HepG2 (cell line): ENCODE results near the gene RITA1. TPM values are rescaled to one million over a fixed set of nuclear protein-coding genes. Genes with fewer than 3 reads are reported as not detected.
A peak's percentile ranks its signal among the peaks of the same experiment; 100 is the strongest.

Source experiments
- AKAP8 ChIP-seq: sonication (generic); formaldehyde crosslinking; IDR thresholded peaks from 2 replicates; pipeline ENCODE4 v1.5.1; 2020; ENCODE audit warnings: mild to moderate bottlenecking, missing genetic modification reagents
- ARNT2 ChIP-seq: sonication (generic); formaldehyde crosslinking; IDR thresholded peaks from 2 replicates; pipeline ENCODE4 v1.8.0; 2022; ENCODE audit warnings: mild to moderate bottlenecking, low read depth, missing genetic modification reagents, moderate library complexity
- EZH2 ChIP-seq: conservative IDR thresholded peaks from 2 replicates; pipeline ENCODE4 v1.6.1; 2012; ENCODE audit warnings: mild to moderate bottlenecking, low read depth, low read length, moderate library complexity
- FIP1L1 ChIP-seq: fragments of 200-400 bp; formaldehyde crosslinking; IDR thresholded peaks from 2 replicates; pipeline ENCODE4 v1.6.1; 2018; ENCODE audit warnings: low read depth, mild to moderate bottlenecking, low read length, moderate library complexity, borderline replicate concordance; ENCODE audit not compliant: insufficient read depth
- HNF1B ChIP-seq: sonication (generic); formaldehyde crosslinking; IDR thresholded peaks from 2 replicates; pipeline ENCODE4 v1.5.1; 2020; ENCODE audit warnings: mild to moderate bottlenecking, moderate library complexity, missing genetic modification reagents
- MAZ ChIP-seq, 2 experiments: sonication (generic) in 1 of 2; formaldehyde crosslinking in 1 of 2; IDR thresholded peaks; 2 replicates each; pipeline versions ENCODE4 v1.5.0 to v1.6.1; 2012 to 2020; ENCODE audit warnings: low read depth in 2 of 2, mild to moderate bottlenecking in 2 of 2, borderline replicate concordance in 1 of 2, improper control_type of control experiment in 1 of 2, low read length in 1 of 2, missing genetic modification reagents in 1 of 2, moderate library complexity in 1 of 2
- SOX13 ChIP-seq, 3 experiments: fragments of 450-650 bp in 1 of 3; sonication (generic) in 1 of 3; formaldehyde crosslinking in 1 of 3; IDR thresholded peaks in 2 of 3; conservative IDR thresholded peaks in 1 of 3; 2 replicates each; pipeline versions ENCODE4 v1.5.0 to v1.6.1; 2016 to 2020; ENCODE audit warnings: antibody characterized with exemption in 1 of 3, mild to moderate bottlenecking in 1 of 3, missing compliant biosample characterization in 1 of 3, missing genetic modification reagents in 1 of 3, moderate library complexity in 1 of 3
- SP1 ChIP-seq, 2 experiments: fragments of 450-650 bp in 1 of 2; sonication (generic) in 1 of 2; formaldehyde crosslinking in 1 of 2; IDR thresholded peaks; 2 replicates each; pipeline versions ENCODE4 v1.4.0 to v1.6.1; 2016 to 2020; ENCODE audit warnings: missing genetic modification reagents in 1 of 2
- THAP8 ChIP-seq: sonication (generic); formaldehyde crosslinking; IDR thresholded peaks from 2 replicates; pipeline ENCODE4 v1.5.1; 2020; ENCODE audit warnings: missing genetic modification reagents, mild to moderate bottlenecking, borderline replicate concordance
- TOE1 ChIP-seq: sonication (generic); formaldehyde crosslinking; IDR thresholded peaks from 2 replicates; pipeline ENCODE4 v1.4.0; 2020; ENCODE audit warnings: mild to moderate bottlenecking, missing genetic modification reagents
- ZMAT3 ChIP-seq: sonication (generic); formaldehyde crosslinking; conservative IDR thresholded peaks from 2 replicates; pipeline ENCODE4 v1.7.0; 2021; ENCODE audit warnings: missing genetic modification reagents
- ZNF501 ChIP-seq: sonication (generic); formaldehyde crosslinking; IDR thresholded peaks from 2 replicates; pipeline ENCODE4 v1.5.1; 2020; ENCODE audit warnings: mild to moderate bottlenecking, moderate library complexity, missing genetic modification reagents
- ZNF552 ChIP-seq: sonication (generic); formaldehyde crosslinking; IDR thresholded peaks from 2 replicates; pipeline ENCODE4 v1.9.0; 2022; ENCODE audit warnings: missing genetic modification reagents, mild to moderate bottlenecking, borderline replicate concordance
- ZNF713 ChIP-seq: sonication (generic); formaldehyde crosslinking; IDR thresholded peaks from 2 replicates; pipeline ENCODE4 v1.4.0; 2020; ENCODE audit warnings: mild to moderate bottlenecking, missing genetic modification reagents
- ZNF720 ChIP-seq: sonication (generic); formaldehyde crosslinking; IDR thresholded peaks from 2 replicates; pipeline ENCODE4 v1.4.0; 2020; ENCODE audit warnings: missing genetic modification reagents
- ZNF781 ChIP-seq: sonication (generic); formaldehyde crosslinking; IDR thresholded peaks from 2 replicates; pipeline ENCODE4 v1.5.1; 2020; ENCODE audit warnings: borderline replicate concordance, mild to moderate bottlenecking, missing genetic modification reagents; ENCODE audit errors: not compliant biosample characterization
- polyA plus RNA-seq, 8 experiments: library from polyadenylated mRNA; depleted of rRNA in 3 of 8; stranded (reverse) in 7 of 8; unstranded in 1 of 8; fragments of >200 nt; fragmentation: Illumina TruSeq in 4 of 8; extraction: Trizol in 4 of 8; gene quantifications; 2 replicates each; pipeline versions ENCODE4 v1.2.1 to v1.2.3, GENCODE V29; 2011 to 2016; ENCODE audit warnings: low read depth in 4 of 8, missing spikeins in 1 of 8, mixed read lengths in 1 of 8; ENCODE audit not compliant: insufficient read depth in 1 of 8
- total RNA-seq, 5 experiments: library from RNA; depleted of rRNA; stranded (reverse); fragments of >200 nt; fragmentation: Illumina TruSeq; extraction: Trizol; gene quantifications; 2 replicates each; pipeline ENCODE4 v1.2.3, GENCODE V29; 2016; ENCODE audit warnings: low read depth in 1 of 5
- TF ChIP-seq, protein P1 (sequence below): sonication (generic); formaldehyde crosslinking; IDR thresholded peaks from 2 replicates; pipeline ENCODE4 v1.9.0; 2021; ENCODE audit warnings: missing genetic modification reagents, mild to moderate bottlenecking, borderline replicate concordance
- TF ChIP-seq, protein P2 (sequence below): sonication (generic); formaldehyde crosslinking; IDR thresholded peaks from 2 replicates; pipeline ENCODE4 v1.4.0; 2020; ENCODE audit warnings: missing genetic modification reagents, borderline replicate concordance

Gene RITA1
- total and polyA plus RNA-seq, 2 of the 13 experiments (the other 11 are each of a cell fraction or from before 2014, with no cell fraction given) = 12.4 to 28.9 TPM

- TF ChIP-seq ZNF720 (no peak), ZNF501 (CRISPR knock-in tag) (peak; percentile 98), THAP8 (CRISPR knock-in tag) (no peak), HNF1B (CRISPR knock-in tag) (peak; percentile 65), EZH2 (no peak), TOE1 (CRISPR knock-in tag) (no peak; the same call in 1 of the 2 replicates), AKAP8 (CRISPR knock-in tag) (no peak), SP1 (IDR thresholded peaks at IDR 0.05) (no peak), SP1 (CRISPR knock-in tag; IDR thresholded peaks at IDR 0.05) (peak; percentile 88), ZNF552 (CRISPR knock-in tag) (peak; percentile 82), MAZ (IDR thresholded peaks at IDR 0.05; ENCODE audit: borderline replicate concordance, low read depth, low read length) (0 out of 2 replicates have a peak, but pooled peaks have one; percentile 49), MAZ (CRISPR knock-in tag; IDR thresholded peaks at IDR 0.05; ENCODE audit: low read depth) (no peak; the same call in none of the 2 replicates), SOX13 (IDR thresholded peaks at IDR 0.05) (no peak; the same call in 1 of the 2 replicates), SOX13 (CRISPR knock-in tag; conservative IDR thresholded peaks at IDR 0.05 in 1 of 2, IDR thresholded peaks at IDR 0.05 in 1 of 2) (no peak), ZNF713 (CRISPR knock-in tag) (no peak), FIP1L1 (no peak), ZMAT3 (peak; percentile 23; the same call in 1 of the 2 replicates), ARNT2 (peak; percentile 90), ZNF781 (CRISPR knock-in tag) (peak; percentile 95)
- TF ChIP-seq, protein P1, sequence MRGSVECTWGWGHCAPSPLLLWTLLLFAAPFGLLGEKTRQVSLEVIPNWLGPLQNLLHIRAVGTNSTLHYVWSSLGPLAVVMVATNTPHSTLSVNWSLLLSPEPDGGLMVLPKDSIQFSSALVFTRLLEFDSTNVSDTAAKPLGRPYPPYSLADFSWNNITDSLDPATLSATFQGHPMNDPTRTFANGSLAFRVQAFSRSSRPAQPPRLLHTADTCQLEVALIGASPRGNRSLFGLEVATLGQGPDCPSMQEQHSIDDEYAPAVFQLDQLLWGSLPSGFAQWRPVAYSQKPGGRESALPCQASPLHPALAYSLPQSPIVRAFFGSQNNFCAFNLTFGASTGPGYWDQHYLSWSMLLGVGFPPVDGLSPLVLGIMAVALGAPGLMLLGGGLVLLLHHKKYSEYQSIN = no peak
- TF ChIP-seq, protein P2, sequence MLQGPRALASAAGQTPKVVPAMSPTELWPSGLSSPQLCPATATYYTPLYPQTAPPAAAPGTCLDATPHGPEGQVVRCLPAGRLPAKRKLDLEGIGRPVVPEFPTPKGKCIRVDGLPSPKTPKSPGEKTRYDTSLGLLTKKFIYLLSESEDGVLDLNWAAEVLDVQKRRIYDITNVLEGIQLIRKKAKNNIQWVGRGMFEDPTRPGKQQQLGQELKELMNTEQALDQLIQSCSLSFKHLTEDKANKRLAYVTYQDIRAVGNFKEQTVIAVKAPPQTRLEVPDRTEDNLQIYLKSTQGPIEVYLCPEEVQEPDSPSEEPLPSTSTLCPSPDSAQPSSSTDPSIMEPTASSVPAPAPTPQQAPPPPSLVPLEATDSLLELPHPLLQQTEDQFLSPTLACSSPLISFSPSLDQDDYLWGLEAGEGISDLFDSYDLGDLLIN (CRISPR knock-in tag) = peak; percentile 17; the same call in 1 of the 2 replicates
Measured at GRCh38 chr12:113185180-113186032, at the start of gene RITA1, which contains the start of gene DDX54 (continued).
